Fibroblast of upper back skin (primary cell): ENCODE data around the gene COL25A1.
"Not testable (repeated sequence)": the region's sequence is repeated elsewhere in the genome, so short reads cannot be mapped to it uniquely, and the experiment has no call there.

ENCODE experiments used
- DNase-seq: peaks from one replicate; pipeline ENCODE4 v3.0.0-alpha.2; 2013

COL25A1 gene

GRCh38 chr4:109044431-109044830 lies 258.0 kb downstream of the COL25A1 start:
- no peak for DNase-seq

- no peak for DNase-seq
Observed at GRCh38 chr4:109043286-109043685, 259.2 kb downstream of the COL25A1 start.

- peak; percentile 78 for DNase-seq
Observed at GRCh38 chr4:109041463-109042360, 260.7 kb downstream of the COL25A1 start.

GRCh38 chr4:109040441-109040840 lies 262.0 kb downstream of the COL25A1 start:
- peak; percentile 25 for DNase-seq

GRCh38 chr4:109037026-109037425 lies 265.4 kb downstream of the COL25A1 start:
- DNase-seq, result no peak

- no peak for DNase-seq
Observed at GRCh38 chr4:109033993-109034392, 268.5 kb downstream of the COL25A1 start.

GRCh38 chr4:109032671-109033070 lies 269.8 kb downstream of the COL25A1 start:
- no peak for DNase-seq

- DNase-seq, result no peak
Observed at GRCh38 chr4:109029987-109030386, 272.5 kb downstream of the COL25A1 start.

GRCh38 chr4:109027016-109027500 lies 275.4 kb downstream of the COL25A1 start:
- no peak for DNase-seq

- DNase-seq, result peak; percentile 37
Observed at GRCh38 chr4:109026588-109026987, 275.9 kb downstream of the COL25A1 start.

GRCh38 chr4:109025471-109026076 lies 276.9 kb downstream of the COL25A1 start:
- peak; percentile 14 for DNase-seq

GRCh38 chr4:109022961-109023360 lies 279.5 kb downstream of the COL25A1 start:
- DNase-seq, result peak; percentile 37

GRCh38 chr4:109021630-109022029 lies 280.8 kb downstream of the COL25A1 start:
- not testable (repeated sequence) for DNase-seq

GRCh38 chr4:109020861-109021260 lies 281.6 kb downstream of the COL25A1 start:
- no peak for DNase-seq

GRCh38 chr4:109016200-109016599 lies 286.3 kb downstream of the COL25A1 start:
- no peak for DNase-seq

- no peak for DNase-seq
Observed at GRCh38 chr4:109015413-109015810, 287.0 kb downstream of the COL25A1 start.

GRCh38 chr4:109014593-109015412 lies 287.7 kb downstream of the COL25A1 start:
- no peak for DNase-seq

GRCh38 chr4:109012286-109012880 lies 290.1 kb downstream of the COL25A1 start:
- DNase-seq, result no peak

- DNase-seq, result peak; percentile 37
Observed at GRCh38 chr4:109011241-109012026, 291.0 kb downstream of the COL25A1 start.

GRCh38 chr4:109010521-109010920 lies 291.9 kb downstream of the COL25A1 start:
- no peak for DNase-seq

- peak; percentile 88 for DNase-seq
Observed at GRCh38 chr4:109009909-109010308, 292.5 kb downstream of the COL25A1 start.

- no peak for DNase-seq
Observed at GRCh38 chr4:109007976-109008375, 294.5 kb downstream of the COL25A1 start.
